ENCODE measurements around the gene VEGFB.

VEGFB gene

GRCh38 chr11:64286801-64287159 is 52.4 kb downstream of the VEGFB start:
- ChIA-PET POLR2A (ENCODE audit: low non-redundant PET) (interaction anchor here (0.8 kb wide), 1 partner anchor 11 kb away, joined by 5 read pairs; no protein-coding TSS in a partner anchor), CTCF (interaction anchor here (0.7 to 1.1 kb wide), 2 partner anchors 15 to 168 kb away, joined by 3 to 5 read pairs; no protein-coding TSS in a partner anchor)
- H3K27ac ChIP-seq = peak overlapping the region; percentile 97
- TF ChIP-seq, protein P1, sequence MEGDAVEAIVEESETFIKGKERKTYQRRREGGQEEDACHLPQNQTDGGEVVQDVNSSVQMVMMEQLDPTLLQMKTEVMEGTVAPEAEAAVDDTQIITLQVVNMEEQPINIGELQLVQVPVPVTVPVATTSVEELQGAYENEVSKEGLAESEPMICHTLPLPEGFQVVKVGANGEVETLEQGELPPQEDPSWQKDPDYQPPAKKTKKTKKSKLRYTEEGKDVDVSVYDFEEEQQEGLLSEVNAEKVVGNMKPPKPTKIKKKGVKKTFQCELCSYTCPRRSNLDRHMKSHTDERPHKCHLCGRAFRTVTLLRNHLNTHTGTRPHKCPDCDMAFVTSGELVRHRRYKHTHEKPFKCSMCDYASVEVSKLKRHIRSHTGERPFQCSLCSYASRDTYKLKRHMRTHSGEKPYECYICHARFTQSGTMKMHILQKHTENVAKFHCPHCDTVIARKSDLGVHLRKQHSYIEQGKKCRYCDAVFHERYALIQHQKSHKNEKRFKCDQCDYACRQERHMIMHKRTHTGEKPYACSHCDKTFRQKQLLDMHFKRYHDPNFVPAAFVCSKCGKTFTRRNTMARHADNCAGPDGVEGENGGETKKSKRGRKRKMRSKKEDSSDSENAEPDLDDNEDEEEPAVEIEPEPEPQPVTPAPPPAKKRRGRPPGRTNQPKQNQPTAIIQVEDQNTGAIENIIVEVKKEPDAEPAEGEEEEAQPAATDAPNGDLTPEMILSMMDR (conservative IDR thresholded peaks at IDR 0.05; ENCODE audit: low read depth) = no peak
- DNase-seq (ENCODE audit: low spot score) = no peak

- H3K27ac ChIP-seq = peak overlapping the region; percentile 97
- CTCF ChIA-PET = interaction anchor here (0.5 to 2.0 kb wide), 3 partner anchors 13 to 37 kb away, joined by 3 to 12 read pairs (median 5); partner anchors contain the start of gene CATSPERZ
- TF ChIP-seq, protein P1 (conservative IDR thresholded peaks at IDR 0.05; ENCODE audit: low read depth) = no peak
- DNase-seq (ENCODE audit: low spot score) = no peak
- POLR2A ChIA-PET (ENCODE audit: low non-redundant PET) = interaction anchor here (0.6 to 0.8 kb wide), 2 partner anchors 12 to 13 kb away, joined by 5 to 7 read pairs; no protein-coding TSS in a partner anchor
Measured at GRCh38 chr11:64287676-64288352, 53.4 kb downstream of the VEGFB start.

- TF ChIP-seq, protein P1 (conservative IDR thresholded peaks at IDR 0.05; ENCODE audit: low read depth) = no peak
- no peak for DNase-seq (ENCODE audit: low spot score)
- POLR2A ChIA-PET (ENCODE audit: low non-redundant PET) = no interaction called here
- CTCF ChIA-PET = interaction anchor here (0.5 to 2.0 kb wide), 2 partner anchors 13 to 37 kb away, joined by 3 to 12 read pairs; no protein-coding TSS in a partner anchor
- H3K27ac ChIP-seq = peak overlapping the region; percentile 97
Measured at GRCh38 chr11:64288353-64288750, 54.0 kb downstream of the VEGFB start.
